ENCODE measurements around the gene SNAP29.

GRCh38 chr22:20884454-20884853, 25.6 kb downstream of the SNAP29 start:
- TF ChIP-seq CTCF (conservative IDR thresholded peaks at IDR 0.05; ENCODE audit: low read depth in 2 of 2) (no peak), ETS1 (IDR thresholded peaks at IDR 0.05) (no peak), EZH2phosphoT487 (IDR thresholded peaks at IDR 0.05; ENCODE audit: unreplicated experiment) (no peak), POLR2AphosphoS5 (IDR thresholded peaks at IDR 0.05; ENCODE audit: low read depth) (no peak), ZNF114 (CRISPR knock-in tag; IDR thresholded peaks at IDR 0.05) (no peak)

All from GM23338 (cell line).